Measurements from ENCODE around the gene ERP44.

The ERP44 gene

DNA sequence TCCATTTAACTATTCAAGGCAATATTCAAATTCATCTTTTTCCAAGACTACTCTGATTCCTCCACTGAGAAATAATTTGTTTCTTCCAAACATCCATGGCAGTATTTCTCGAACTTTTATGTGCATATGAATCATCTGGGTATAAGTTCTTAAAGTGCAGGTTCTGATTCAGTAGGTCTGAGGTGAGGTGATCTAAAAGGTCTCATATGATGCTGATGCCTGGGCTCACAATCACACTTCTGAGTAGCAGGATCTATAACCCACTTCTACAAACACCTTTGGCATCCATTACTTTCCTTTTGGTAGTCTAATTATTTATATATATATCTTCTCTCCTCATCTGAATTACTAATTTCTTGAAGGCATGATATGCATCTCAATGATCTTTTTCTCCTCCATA is 7.2 kb downstream of the ERP44 start:
- in situ Hi-C loops (cut with MboI; ENCODE audit: low sequenced_read_pairs, unreplicated experiment): no loop called here
- TF ChIP-seq, protein P1, sequence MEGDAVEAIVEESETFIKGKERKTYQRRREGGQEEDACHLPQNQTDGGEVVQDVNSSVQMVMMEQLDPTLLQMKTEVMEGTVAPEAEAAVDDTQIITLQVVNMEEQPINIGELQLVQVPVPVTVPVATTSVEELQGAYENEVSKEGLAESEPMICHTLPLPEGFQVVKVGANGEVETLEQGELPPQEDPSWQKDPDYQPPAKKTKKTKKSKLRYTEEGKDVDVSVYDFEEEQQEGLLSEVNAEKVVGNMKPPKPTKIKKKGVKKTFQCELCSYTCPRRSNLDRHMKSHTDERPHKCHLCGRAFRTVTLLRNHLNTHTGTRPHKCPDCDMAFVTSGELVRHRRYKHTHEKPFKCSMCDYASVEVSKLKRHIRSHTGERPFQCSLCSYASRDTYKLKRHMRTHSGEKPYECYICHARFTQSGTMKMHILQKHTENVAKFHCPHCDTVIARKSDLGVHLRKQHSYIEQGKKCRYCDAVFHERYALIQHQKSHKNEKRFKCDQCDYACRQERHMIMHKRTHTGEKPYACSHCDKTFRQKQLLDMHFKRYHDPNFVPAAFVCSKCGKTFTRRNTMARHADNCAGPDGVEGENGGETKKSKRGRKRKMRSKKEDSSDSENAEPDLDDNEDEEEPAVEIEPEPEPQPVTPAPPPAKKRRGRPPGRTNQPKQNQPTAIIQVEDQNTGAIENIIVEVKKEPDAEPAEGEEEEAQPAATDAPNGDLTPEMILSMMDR (IDR thresholded peaks at IDR 0.05; ENCODE audit: borderline replicate concordance, control extremely low read depth, extremely low read depth, insufficient read depth, missing control alignments): no peak
- DNase-seq (ENCODE audit: low spot score): no peak

DNA sequence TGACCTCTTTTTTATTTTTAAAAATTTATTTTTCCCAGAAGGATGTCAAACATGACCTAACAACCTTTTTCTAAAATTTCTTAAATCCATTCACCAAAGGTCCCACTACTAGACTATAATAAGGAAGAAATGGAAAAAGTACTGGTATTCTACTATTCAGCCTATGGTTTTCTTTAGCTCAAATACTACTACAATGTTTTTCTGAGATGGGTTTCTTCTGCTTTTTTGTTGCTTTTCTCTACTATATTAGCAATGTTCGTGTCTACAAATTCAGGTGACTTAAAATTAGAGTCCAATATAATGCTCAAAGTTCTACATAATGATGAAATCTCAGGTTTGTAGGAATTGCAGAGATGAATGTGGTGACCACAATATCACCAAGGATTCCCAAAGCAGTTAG is 7.9 kb downstream of the ERP44 start:
- no peak for DNase-seq (ENCODE audit: low spot score)
- in situ Hi-C loops (cut with MboI; ENCODE audit: low sequenced_read_pairs, unreplicated experiment): no loop called here
- TF ChIP-seq, protein P1 (IDR thresholded peaks at IDR 0.05; ENCODE audit: borderline replicate concordance, control extremely low read depth, extremely low read depth, insufficient read depth, missing control alignments): no peak

DNA sequence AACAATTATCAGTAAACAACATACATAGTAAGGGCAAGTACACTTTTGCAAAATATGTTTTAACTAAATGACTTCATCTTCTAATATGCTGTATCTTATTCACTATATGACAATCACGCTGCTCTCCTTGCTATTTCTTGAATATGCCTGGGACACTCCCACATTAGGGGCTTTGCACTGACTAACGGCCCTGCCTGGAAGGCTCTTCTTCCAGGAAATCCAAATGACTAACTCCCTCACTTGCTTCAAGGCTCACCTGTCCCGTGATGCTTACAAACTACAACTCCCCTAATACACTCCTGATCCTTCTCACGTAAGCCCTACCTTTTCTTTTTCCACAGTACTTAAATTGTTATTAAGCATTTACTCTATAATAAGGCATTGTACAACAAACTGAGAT is 10.6 kb downstream of the ERP44 start:
- no peak for DNase-seq (ENCODE audit: low spot score)
- in situ Hi-C loops (cut with MboI; ENCODE audit: low sequenced_read_pairs, unreplicated experiment): no loop called here
- TF ChIP-seq, protein P1 (IDR thresholded peaks at IDR 0.05; ENCODE audit: borderline replicate concordance, control extremely low read depth, extremely low read depth, insufficient read depth, missing control alignments): no peak

DNA sequence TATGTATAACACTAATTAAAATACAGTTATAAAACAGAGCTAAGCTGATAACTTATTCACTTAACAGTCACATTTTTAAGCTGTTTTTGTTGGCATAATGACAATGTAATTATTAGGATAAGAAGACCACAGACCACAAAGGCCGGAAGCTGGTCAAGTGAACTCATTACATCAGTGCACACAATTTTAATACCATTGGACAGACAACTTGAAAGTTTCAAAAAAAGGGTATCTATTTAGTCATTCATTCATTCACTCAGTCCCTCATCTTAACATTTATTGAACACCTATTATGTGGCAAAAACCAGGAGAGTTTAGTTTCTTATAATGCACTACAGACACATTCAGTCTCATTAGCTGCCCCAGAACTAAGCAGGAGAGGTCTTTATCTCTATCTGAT is 11.6 kb downstream of the ERP44 start:
- TF ChIP-seq, protein P1 (IDR thresholded peaks at IDR 0.05; ENCODE audit: borderline replicate concordance, control extremely low read depth, extremely low read depth, insufficient read depth, missing control alignments): no peak
- in situ Hi-C loops (cut with MboI; ENCODE audit: low sequenced_read_pairs, unreplicated experiment): no loop called here
- DNase-seq (ENCODE audit: low spot score): no peak

DNA sequence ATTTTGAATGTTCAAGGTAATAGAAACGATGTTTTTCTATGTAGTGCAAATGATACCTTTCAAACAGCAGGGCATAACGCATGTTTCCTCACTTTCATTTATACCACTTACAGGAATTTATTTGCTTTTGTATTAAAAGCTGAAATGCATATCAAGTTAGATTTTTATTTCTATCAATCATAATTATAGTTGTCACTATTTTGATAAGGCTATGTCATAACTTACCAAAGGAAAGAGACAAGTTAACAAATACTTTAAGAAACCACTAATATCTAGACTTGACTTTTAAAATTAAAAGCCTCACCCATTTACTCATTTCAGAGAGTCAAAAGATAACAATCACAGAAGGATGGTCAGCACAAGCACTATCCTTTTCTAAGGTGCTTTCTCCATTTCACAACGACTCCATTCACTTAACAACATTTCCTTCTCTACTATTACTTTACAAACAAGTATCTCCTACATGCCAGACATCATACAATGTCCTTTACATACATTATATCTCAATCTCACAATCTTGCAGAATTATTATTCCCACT is 12.6 kb downstream of the ERP44 start:
- TF ChIP-seq, protein P1 (IDR thresholded peaks at IDR 0.05; ENCODE audit: borderline replicate concordance, control extremely low read depth, extremely low read depth, insufficient read depth, missing control alignments): no peak
- no peak for DNase-seq (ENCODE audit: low spot score)
- in situ Hi-C loops (cut with MboI; ENCODE audit: low sequenced_read_pairs, unreplicated experiment): no loop called here

DNA sequence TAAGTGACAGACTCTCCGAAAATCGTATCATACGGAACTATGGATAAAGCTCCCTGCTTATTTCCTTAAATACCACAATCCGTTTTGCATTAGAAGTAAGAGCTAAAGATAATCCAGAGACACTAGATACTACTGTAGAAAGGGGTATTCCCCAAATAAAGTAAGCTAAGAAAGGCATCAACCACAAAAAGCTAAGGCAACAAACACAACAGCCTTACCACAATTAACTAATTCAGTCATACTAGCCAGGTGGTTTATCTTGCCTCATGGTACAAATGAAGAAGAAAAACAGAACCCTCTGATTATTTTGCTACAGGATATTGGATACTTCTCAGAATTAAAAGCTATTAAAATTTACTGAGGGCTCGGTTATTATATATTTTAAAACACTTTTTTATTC is 14.1 kb downstream of the ERP44 start:
- DNase-seq (ENCODE audit: low spot score): peak; percentile 49
- TF ChIP-seq, protein P1 (IDR thresholded peaks at IDR 0.05; ENCODE audit: borderline replicate concordance, control extremely low read depth, extremely low read depth, insufficient read depth, missing control alignments): no peak
- in situ Hi-C loops (cut with MboI; ENCODE audit: low sequenced_read_pairs, unreplicated experiment): no loop called here

DNA sequence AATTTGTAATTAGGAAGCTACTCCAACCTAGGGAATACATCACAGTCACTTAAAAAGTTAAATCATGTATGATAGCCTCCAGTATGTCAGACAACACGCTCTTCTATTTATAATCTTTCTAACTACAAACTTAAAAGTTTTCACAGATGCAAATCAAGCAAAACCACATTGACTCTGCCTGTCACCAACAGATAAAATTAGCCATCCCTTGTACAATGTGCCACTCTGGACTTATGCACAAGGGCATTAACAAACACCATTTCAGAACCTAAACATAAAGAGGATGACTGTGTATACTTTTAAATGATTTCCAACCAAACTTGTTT is 14.7 kb downstream of the ERP44 start:
- in situ Hi-C loops (cut with MboI; ENCODE audit: low sequenced_read_pairs, unreplicated experiment): no loop called here
- peak; percentile 9 for DNase-seq (ENCODE audit: low spot score)
- TF ChIP-seq, protein P1 (IDR thresholded peaks at IDR 0.05; ENCODE audit: borderline replicate concordance, control extremely low read depth, extremely low read depth, insufficient read depth, missing control alignments): no peak
